22Rv1 (cell line): Measurements from ENCODE around the gene IPCEF1.

ENCODE experiments used
- CTCF ChIP-seq: fragments of 450-650 bp; IDR thresholded peaks from 2 replicates; pipeline ENCODE4 v1.5.1; 2017; ENCODE audit warnings: mild to moderate bottlenecking
- ZFX ChIP-seq: fragments of 450-650 bp; IDR thresholded peaks from 2 replicates; pipeline ENCODE4 v1.6.1; 2017; ENCODE audit warnings: antibody characterized with exemption, borderline replicate concordance

GRCh38 chr6:154226461-154226860, 130.1 kb downstream of the IPCEF1 start:
- TF ChIP-seq CTCF, result no peak
- no peak for TF ChIP-seq ZFX
